Measurements from ENCODE around the gene OSBPL3.

GRCh38 chr7:24905996-24906770 is 73.8 kb downstream of the OSBPL3 start:
- TF ChIP-seq EZH2 (IDR thresholded peaks at IDR 0.05), result no peak
- TF ChIP-seq POLR2AphosphoS5 (IDR thresholded peaks at IDR 0.05; ENCODE audit: borderline replicate concordance, low read depth, low read length), result no peak
- TF ChIP-seq FOXP2 (optimal IDR thresholded peaks at IDR 0.05; ENCODE audit: control extremely low read depth, extremely low read length, insufficient read depth), result no peak
